ENCODE results near the gene FAM193A.

Gene FAM193A

GRCh38 chr4:2648159-2648814 is 111.8 kb downstream of the FAM193A start:
- TF ChIP-seq CTCF (conservative IDR thresholded peaks at IDR 0.05; ENCODE audit: control insufficient read depth, insufficient read depth, low read depth, low read length): no peak
- no peak overlapping the region for H3K4me3 ChIP-seq (ENCODE audit: control insufficient read depth, low read depth, low read length)
- DNase-seq (ENCODE audit: low read depth): no peak

GRCh38 chr4:2649604-2650114 is 113.2 kb downstream of the FAM193A start:
- TF ChIP-seq CTCF (conservative IDR thresholded peaks at IDR 0.05; ENCODE audit: control insufficient read depth, insufficient read depth, low read depth, low read length): no peak
- no peak overlapping the region for H3K4me3 ChIP-seq (ENCODE audit: control insufficient read depth, low read depth, low read length)
- DNase-seq (ENCODE audit: low read depth): no peak

GRCh38 chr4:2650276-2650675 is 113.8 kb downstream of the FAM193A start:
- TF ChIP-seq CTCF (conservative IDR thresholded peaks at IDR 0.05; ENCODE audit: control insufficient read depth, insufficient read depth, low read depth, low read length): no peak
- no peak for DNase-seq (ENCODE audit: low read depth)
- H3K4me3 ChIP-seq (ENCODE audit: control insufficient read depth, low read depth, low read length): no peak overlapping the region

GRCh38 chr4:2651546-2651945 is 115.1 kb downstream of the FAM193A start:
- DNase-seq (ENCODE audit: low read depth): no peak
- TF ChIP-seq CTCF (conservative IDR thresholded peaks at IDR 0.05; ENCODE audit: control insufficient read depth, insufficient read depth, low read depth, low read length): no peak
- no peak overlapping the region for H3K4me3 ChIP-seq (ENCODE audit: control insufficient read depth, low read depth, low read length)

GRCh38 chr4:2651998-2652397 is 115.6 kb downstream of the FAM193A start:
- no peak for TF ChIP-seq CTCF (conservative IDR thresholded peaks at IDR 0.05; ENCODE audit: control insufficient read depth, insufficient read depth, low read depth, low read length)
- no peak for DNase-seq (ENCODE audit: low read depth)
- H3K4me3 ChIP-seq (ENCODE audit: control insufficient read depth, low read depth, low read length): no peak overlapping the region

- H3K4me3 ChIP-seq (ENCODE audit: control insufficient read depth, low read depth, low read length): no peak overlapping the region
- no peak for TF ChIP-seq CTCF (conservative IDR thresholded peaks at IDR 0.05; ENCODE audit: control insufficient read depth, insufficient read depth, low read depth, low read length)
- DNase-seq (ENCODE audit: low read depth): no peak
Observed at GRCh38 chr4:2652415-2653160, 116.1 kb downstream of the FAM193A start.

All from fibroblast of mammary gland (primary cell).